Breast epithelium (tissue), 3 donors: ENCODE results near the gene KCNAB3.

Experiments
- CTCF ChIP-seq, 3 donors: fragments of 450-650 bp; IDR thresholded peaks; one replicate each; pipeline ENCODE4 v1.5.1; 2016 to 2017; ENCODE audit warnings: antibody characterized with exemption in 3 of 3, mild to moderate bottlenecking in 3 of 3, moderate library complexity in 3 of 3
- POLR2A ChIP-seq: fragments of 450-650 bp; IDR thresholded peaks from one replicate; pipeline ENCODE4 v1.6.1; 2016; ENCODE audit warnings: antibody characterized with exemption, mild to moderate bottlenecking, moderate library complexity
- POLR2AphosphoS5 ChIP-seq, 3 donors: sonication (generic); formaldehyde crosslinking; IDR thresholded peaks; one replicate each; pipeline ENCODE4 v1.6.1; 2017; ENCODE audit warnings: antibody characterized with exemption in 3 of 3

GRCh38 chr17:7935859-7936258 lies 6.2 kb upstream of the KCNAB3 start:
- TF ChIP-seq POLR2A (no peak), CTCF (IDR thresholded peaks at IDR 0.05) (no peak), POLR2AphosphoS5 (IDR thresholded peaks at IDR 0.05) (no peak)
